Stimulated activated CD4-positive, alpha-beta T cell treated with anti-CD3 and anti-CD28 coated beads, Interleukin-12 subunit alpha, Interleukin-12 subunit beta, amount 100 ng/mL, for 24 hours (primary cell): ENCODE results near the gene STX17.
"Not testable (repeated sequence)": the region's sequence is repeated elsewhere in the genome, so short reads cannot be mapped to it uniquely, and the experiment has no call there.

Experiments used
- DNase-seq, 2 experiments: peaks; one replicate each; pipeline ENCODE4 v3.0.0-alpha.2; 2020; ENCODE audit warnings: low read depth in 2 of 2

STX17 gene

DNA sequence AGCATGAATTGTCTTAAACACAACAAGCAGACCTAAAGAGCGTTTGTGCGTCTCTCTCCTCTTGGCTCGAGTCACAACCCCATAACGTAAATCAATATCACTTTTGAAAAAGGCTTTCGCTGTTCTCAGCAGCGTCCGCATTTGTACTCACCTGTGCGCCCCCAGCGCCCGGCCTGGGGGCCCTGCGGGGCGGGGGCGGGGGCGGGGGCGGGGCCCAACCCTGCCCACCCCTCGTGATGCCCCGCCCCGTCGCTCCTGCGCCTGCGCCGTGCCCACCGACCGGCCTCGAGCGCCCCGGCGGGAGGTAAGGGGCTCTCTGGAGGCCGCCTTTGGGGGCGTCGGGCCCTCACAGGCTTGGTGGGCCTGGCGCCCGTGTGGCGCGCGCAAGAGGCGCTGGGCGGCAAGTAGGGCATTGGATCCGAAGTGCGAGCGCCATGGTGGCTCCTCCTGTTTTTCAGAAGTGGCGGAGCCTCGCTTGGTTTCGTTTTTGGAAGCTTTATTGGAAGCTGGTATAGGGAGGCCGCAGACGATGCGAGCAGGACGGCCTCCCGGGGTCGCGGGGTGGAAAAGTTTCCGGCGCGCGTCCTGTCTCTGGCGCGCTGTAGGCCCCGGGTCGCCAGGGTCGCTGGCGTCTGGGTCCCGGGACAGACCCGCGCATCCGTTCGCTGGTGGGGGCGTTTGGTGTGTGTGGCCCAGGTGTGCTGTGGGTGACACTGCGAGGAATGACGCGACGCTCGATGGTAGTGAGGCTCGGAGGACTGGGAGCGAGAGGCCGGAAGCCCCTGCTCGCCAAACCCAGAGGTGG is at the start of gene STX17:
TSS of gene STX17 (plus strand) at position 252 of the 805 bp plus-strand sequence. CDS start 8,586 bp downstream, outside the sequence.
- peak; percentile 57 to 69 for DNase-seq

DNA sequence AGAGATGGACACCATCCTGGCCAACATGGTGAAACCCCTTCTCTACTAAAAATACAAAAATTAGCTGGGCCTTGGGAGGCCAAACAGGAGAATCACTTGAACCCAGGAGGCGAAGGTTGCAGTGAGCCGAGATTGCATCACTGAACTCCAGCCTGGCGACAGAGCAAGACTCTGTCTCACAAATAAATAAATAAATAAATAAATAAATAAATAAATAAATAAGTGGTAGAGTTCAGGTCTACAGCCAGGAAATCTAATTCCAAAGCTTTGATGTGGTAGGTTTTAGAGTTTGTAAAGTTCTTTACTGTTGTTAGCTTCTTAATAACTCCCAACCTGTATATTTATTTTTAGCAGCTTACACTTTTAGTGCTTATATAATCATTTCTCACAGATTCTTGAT is 48.9 kb upstream of the STX17 start:
- DNase-seq, result not testable (repeated sequence)

DNA sequence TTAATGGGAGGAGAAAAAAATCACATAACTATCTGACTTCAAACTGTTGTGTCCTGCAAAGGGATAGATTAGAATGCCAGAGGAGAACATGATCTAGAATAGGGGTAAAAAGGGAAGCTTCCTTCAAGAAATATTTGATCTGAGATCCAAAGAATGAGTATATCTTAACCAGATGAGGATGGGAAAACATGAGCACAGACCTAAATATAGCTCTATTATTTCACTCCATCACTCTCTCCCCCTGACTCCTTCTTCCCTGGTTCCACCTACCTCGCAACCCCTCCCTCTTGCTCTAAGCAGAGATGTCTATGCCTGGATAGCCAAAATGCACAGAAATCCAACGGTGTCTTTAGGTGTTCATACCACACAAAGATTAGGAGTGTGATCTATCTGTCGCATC is 48.4 kb upstream of the STX17 start:
- DNase-seq, result no peak

DNA sequence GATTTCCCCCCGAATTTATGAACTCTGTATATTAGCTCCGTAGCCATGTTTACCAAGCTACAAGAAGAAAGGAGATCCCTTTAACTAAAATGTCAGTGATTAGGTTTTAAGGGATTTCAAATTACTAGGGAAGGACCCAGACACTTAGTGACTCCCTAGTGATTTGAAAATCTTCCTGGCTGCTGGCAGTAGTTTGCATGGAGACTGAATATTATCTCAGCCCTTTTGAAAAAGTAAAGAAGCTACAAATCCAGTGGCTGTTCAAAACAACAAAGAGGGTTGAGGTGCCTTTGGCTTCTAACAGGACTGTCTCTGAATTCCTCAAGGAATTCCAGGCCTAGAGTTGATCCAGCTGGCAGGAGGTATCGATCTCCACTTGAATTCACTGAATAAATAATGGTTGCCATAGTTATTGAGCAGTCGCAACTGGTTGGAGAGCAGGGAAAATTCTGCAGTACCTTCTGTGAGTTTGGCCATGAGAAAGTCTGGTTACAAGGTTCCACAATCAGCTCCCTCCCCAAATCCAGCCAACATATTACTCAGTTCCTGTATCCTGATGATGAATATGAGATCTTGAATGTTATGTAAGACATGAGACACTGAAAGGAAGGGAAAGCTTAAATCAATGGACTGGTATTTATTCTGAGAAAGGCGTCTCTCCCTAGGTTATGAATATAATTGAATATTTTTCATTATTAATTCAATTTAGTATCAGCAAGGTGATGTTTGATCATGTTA is 47.0 kb upstream of the STX17 start:
- DNase-seq, result no peak

DNA sequence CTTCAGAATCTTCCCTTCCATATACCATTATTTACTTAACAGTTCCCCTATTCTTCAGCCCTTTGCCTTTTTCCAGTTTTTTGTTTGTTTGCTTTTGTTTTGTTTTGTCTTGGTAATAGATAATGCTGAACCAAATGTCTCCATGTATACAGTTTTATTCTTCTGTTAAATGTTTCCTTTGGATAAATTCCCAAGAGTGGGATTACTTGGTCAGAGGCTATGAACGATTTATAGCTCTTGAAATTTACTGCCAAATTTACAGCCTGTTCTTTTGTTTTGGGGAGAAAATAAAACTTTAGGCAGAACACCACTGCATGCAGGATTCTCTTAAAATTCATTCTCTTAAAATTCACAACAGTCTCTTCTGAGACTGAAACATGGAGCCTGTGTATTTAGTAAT is 46.2 kb upstream of the STX17 start:
- DNase-seq, result no peak

DNA sequence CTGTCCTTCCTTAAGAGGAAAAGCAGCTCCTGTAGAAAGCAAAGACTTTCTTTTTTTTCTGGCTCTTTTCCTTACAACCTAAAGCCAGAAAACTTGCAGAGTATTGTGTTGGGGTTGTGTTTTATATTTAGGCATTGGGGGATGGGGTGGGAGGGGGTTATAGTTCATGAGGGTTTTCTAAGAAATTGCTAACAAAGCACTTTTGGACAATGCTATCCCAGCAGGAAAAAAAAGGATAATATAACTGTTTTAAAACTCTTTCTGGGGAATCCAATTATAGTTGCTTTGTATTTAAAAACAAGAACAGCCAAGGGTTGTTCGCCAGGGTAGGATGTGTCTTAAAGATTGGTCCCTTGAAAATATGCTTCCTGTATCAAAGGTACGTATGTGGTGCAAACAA is 42.5 kb upstream of the STX17 start:
- DNase-seq, result no peak

DNA sequence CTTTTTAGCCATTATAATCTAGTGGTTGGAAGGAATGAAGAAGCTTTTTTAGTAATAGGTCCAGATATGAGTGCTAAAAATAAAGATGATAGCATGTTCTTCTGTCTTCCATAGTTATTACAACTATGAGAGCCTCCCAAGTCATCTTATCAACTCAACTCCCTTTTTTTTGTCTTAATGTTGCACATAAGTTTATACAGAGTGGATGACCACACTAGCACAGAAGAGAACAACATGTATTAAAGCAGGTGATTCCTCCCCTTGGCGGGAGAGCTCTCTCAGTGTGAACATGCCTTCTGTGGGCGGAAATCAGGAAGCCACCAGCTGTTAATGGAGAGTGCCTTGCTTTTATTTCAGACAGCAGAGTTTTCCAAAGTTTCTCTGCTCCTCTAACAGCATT is 40.1 kb upstream of the STX17 start:
- no peak for DNase-seq

DNA sequence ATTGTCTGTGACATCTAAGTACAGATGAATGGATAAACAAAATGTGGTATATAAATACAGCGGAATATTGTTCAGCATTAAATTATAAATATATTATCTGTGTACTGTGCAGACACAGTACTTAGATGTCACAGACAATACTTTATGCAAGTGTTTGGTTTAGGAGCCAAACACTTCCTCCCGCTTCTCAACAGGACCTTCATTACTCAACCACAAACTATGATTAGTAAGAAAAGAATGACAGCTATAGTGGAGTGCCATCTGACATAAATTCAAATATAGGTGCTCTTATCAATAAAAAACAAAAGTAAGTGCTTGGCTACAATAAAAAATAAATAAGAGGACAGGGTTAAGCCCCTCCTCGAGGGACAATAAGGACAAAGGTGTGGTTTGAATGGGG is 38.9 kb upstream of the STX17 start:
- no peak for DNase-seq

DNA sequence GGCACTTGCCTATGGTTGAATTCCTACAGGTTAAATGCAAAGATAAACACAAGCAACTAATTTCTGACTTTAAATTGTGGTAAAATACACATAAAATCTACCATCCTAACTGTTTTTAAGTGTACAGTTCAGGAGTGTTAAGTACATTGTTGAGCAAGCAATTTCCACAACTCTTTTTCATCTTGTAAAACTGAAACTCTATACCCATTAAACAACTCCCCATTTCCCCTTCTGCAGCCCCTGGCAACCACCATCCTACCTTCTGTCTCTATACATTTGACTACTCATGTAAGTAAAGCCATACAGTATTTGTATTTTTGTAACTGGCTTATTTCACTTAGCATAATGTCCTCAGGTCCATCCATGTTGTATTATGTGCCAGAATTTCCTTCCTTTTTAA is 38.5 kb upstream of the STX17 start:
- DNase-seq, result no peak

DNA sequence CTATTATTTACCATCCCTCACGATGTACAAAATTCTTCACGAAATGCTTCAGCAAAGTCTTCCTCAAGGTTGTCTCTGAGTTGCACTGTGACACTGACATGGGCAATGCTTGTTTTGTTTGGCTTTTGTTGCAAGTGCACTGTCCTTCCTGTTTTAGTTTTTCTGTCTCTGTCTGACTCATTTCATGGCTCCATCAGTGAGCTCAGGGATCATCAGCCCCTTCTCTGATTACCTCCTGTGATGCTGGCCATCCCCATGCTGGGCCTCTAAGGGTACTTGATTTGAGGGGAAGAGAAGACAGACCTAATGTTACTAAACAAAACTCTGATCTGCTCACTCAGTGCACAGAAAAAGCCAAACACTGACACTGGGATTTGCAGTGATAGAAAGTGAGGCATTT is 37.6 kb upstream of the STX17 start:
- DNase-seq, result no peak

DNA sequence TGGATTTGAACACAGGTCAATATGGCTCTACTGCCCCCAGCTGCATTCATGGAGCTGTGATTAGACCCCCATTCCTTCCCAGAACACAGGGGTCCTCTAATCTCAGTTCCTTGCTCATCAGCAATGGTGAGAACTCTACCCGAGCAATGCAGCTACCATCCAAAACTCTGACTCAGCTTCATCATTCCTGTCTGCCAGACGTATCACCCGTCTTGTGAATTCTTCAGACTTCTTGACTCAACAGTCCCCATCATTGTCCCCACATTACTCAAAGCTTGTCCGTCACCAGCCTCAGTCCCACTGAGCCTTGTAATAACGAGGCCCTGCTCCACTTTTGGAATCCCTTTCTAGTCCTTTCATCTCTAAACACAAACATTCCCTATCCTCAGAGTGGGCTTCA is 36.3 kb upstream of the STX17 start:
- DNase-seq, result no peak

DNA sequence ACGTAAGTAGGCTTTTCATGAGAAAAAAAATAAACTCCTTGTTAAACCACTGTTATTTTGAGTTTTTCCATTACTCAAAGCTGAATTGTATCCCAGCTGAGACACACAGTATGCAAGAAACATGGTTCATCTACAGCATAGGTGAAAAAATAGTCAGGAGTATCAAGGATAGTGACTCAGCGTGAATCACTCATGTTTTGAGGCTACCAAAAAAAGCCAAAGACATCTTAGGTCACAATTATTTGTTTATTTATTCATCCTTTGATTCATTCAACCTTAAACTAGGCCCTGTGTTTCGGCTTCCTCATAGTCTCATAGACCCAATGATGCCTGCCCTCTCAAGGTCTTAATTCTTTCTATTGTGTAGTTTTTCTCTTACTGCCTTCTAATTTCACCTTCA is 32.9 kb upstream of the STX17 start:
- DNase-seq, result no peak

DNA sequence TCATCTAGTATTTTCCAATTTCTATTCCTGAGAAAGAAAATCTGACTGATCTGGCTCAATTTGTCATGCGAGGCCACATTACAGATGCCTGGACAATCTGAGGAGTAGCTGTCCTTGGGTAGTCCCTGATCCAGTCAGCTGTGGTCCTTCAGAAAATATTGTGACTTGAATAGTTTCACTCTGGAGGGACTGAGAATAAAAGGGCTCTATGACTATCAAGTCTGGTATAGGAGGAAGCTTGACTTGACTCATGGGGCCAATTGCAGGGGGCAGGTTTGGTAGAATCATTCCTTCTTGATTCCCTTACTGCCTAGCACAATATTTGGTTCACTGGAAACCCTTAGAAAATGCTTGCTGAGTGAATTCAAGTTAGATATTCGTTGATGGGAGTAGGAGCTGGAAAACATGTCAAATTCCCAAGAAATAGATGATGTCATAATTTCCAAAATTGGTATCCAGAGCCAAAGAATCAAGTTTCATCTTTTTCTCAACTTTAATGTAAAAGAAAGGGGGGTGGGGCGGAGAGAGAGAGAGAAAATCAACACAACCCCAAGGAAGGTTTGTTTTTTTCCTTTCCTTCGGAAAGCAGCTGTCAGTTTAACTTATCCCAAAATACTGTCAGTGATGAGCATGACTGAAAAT is 32.4 kb upstream of the STX17 start:
- no peak for DNase-seq

DNA sequence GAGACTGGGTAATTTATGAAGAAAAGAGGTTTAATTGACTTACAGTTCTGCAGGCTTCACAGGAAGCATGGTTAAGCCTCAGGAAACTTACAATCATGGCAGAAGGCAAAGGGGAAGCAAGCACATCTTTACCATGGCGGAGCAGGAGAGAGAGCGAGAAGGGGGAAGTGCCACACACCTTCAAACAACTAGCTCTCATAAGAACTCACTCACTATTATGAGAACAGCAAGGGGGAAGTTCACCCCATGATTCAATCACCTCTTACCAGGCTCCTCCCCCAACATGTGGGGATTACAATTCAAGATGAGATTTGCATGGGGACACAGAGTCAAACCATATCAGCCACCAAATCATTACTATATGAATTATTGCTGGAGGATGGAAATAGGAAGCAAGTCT is 30.3 kb upstream of the STX17 start:
- no peak for DNase-seq

DNA sequence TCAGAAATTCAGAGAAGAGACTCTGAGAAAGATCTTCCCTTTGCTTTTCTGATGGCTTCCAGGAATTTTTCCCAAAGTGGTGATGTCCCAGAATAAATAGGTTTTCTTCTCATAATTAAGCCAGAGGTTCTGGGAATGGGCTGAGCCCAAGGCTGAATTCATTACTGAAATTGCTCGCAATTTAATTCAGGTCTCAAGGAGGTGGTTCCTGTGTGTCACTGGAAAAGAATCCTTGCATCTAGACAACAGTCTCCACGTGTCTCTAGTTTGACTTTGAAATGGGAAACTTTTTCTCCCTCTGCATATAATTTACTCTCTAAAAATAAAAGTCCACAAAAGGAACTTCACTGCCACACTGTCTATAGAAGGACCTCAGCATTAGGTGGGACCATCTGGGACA is 27.8 kb upstream of the STX17 start:
- DNase-seq, result no peak

DNA sequence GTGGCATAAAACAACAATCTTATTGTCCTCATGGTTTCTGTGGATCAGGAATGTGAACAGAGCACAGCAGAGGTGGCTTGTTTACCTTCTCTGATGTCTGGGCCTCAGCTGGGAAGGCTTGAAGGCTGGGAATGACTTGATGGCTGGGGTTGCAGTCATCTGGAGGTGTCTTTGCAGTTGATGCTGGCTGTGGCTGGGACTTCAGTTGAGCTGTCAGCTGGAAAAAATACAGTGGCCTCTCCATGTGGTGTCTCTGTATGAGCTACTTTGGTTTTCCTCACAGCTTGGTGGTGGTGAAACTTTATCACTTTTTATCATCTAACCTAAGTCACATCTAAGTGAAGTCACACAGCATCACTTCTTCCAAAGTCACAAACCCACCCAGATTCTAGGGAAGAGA is 24.7 kb upstream of the STX17 start:
- no peak for DNase-seq

DNA sequence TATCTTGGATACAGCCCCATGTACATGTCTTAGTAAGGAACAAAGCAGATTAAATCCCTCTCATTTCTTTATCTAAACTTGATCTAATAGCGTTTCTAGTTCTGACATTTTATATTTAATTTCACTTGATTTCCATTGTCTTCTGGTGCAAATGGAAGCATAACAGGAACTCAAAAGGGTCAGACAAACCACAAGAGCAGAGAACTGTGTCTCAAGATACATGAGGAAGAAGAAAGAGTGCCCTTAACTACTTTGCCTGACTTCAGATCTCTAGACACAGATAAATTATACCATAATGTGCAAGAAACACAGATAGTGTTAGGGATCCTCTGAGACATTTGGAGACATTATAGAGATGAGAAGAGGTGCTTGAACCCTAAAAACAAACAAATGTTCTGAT is 20.7 kb upstream of the STX17 start:
- no peak for DNase-seq

DNA sequence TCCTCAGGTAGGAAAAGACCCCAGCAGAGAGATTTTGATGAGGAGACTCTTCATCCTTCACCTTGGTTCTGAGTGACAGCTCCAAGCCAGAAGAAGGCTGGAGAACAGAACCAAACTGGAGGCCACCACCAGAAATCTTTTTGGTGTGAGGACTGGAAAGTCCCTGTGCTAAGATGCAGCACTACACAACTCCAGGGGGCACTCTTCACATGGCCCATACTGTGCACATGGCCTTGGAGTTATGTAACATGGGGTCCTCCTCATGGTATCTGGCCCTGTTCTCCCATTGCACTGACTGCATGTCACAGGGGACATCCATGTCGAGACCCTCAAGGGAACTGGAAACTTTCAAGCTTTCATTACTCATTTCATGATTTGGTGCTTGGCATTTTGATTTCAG is 17.3 kb upstream of the STX17 start:
- no peak for DNase-seq

DNA sequence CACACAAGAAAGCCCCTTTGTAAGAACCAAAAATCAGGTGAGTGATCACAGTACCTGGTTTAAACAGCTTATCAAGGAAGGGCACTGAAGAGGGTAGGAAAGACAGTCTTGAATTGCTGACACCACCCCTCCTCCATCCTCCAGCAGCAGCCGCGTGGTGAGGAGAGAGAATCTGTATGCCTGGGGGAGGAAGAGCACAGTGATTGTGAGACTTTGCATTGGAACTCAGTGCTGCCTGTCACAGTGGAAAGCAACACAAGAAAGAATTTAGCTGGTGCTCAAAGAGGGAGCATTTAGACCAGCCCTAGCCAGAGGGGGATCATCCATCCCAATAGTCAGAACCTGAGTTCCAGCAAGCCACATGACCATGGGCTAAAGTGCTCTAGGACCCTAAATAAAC is 11.6 kb upstream of the STX17 start:
- no peak for DNase-seq

DNA sequence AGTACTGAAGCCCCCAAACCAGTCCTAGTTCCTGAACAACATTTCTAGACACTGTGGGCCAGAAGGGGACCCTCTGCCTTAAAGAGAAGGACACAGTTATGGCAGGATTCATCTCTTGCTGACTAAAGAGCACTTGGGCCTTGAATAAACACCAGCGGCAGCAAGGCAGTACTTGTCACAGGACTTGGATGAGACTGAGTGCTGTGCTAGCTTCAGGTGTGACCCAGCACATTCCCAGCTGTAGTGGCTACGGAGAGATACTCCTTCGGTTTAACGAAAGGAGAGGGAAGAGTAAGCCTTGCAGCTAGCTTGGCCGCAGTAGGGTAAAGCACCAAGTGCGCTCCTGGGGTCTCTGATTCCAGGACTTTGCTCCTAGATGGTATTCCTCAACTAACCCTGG is 10.9 kb upstream of the STX17 start:
- no peak for DNase-seq

DNA sequence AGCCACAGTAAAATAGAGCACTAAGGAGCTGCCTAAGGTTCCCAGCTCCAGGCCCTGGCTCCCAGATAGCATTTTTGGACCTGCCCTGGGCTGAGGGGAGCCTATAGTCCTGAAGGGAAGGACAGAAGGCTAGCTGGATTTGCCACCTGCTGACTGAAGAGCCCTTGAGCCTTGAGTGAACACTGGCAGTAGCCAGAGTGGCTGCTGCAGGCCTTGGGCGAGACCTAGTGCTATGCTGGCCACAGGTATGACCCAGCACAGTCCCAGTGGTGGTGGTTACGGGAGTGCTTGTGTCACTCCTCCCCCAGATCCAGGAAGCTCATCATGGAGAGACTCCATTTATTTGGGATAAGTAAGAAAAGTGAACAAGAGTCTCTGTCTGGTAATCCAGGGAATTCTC is 10.3 kb upstream of the STX17 start:
- DNase-seq, result no peak

DNA sequence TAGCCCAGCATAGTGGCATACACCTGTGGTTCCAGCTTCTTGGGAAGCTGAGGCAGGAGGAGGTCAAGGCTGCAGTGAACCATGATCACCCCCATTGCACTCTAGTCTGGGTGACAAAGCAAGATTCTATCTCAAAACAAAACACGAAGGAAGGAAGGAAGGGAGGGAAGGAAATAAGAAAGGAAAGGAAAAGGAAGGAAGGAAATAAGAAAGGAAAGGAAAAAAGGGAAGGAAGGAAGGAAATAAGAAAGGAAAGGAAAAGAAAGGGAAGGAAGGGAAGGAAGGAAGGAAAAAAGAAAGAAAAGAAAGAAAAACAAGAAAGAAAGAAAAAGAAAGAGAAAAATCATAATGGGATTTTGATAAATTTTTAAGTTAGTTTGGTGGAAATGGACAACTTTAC is 3.1 kb upstream of the STX17 start:
- DNase-seq, result no peak

DNA sequence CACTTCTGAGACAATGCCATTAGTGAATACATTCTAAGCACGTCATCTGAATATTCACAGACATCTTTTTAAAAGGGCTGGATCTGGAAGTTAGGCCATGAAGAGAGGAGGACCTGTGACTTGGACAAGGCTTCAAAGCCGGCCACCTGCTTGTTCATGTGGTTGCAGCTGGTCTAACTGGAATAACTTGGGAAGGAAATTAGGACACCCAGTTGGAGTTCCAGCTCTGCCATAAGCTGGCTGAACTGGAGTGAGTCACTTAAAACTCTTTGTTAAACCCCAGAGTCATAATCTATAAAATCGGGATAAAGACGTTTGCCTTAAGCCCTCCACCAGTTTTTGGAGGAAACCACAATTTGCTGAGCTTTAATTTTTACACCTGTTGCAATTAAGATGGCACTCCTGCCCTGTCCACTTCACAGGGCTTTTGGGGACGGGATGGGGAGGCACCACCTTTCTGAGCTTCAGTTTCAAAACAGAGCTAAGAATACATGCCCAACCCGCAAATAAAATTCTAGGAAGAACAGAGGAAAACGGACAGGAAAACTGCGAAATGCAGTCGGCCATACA is 536 bp upstream of the STX17 start:
- no peak for DNase-seq
